Measurements from ENCODE around the gene CP. TPM values are rescaled to one million over a fixed set of nuclear protein-coding genes. Genes with fewer than 3 reads are reported as not detected.
"Not testable (repeated sequence)": the region's sequence is repeated elsewhere in the genome, so short reads cannot be mapped to it uniquely, and the experiment has no call there.

The CP gene
- total RNA-seq, 2 experiments from 2014 or later: not detected

- H3K4me3 Mint-ChIP-seq: no peak overlapping the region
- intact Hi-C loops (cut with DNase I, micrococcal nuclease): no loop called here
- no peaks in the 10 kb centered on the region for H3K9me3 Mint-ChIP-seq (ENCODE audit: low read depth)
- no peaks in the 10 kb centered on the region for H3K36me3 Mint-ChIP-seq (ENCODE audit: low read depth)
- H3K4me1 Mint-ChIP-seq: peaks cover 7% of the 10 kb centered on the region
- DNase-seq (no peak), ATAC-seq (peak; percentile 74)
- H3K27ac Mint-ChIP-seq: no peak overlapping the region
- ChIA-PET CTCF (interaction anchor here (0.6 kb wide), 1 partner anchor 13 kb away, joined by 4 read pairs; no protein-coding TSS in a partner anchor), POLR2A (no interaction called here)
- H3K27me3 Mint-ChIP-seq: peaks cover 13% of the 10 kb centered on the region
Measured at GRCh38 chr3:149203758-149204157, 17.9 kb downstream of the CP start.

- no peak overlapping the region for H3K27ac Mint-ChIP-seq
- ATAC-seq: no peak
- no peaks in the 10 kb centered on the region for H3K36me3 Mint-ChIP-seq (ENCODE audit: low read depth)
- ChIA-PET POLR2A (no interaction called here), CTCF (interaction anchor here (0.9 kb wide), 1 partner anchor 72 kb away, joined by 3 read pairs; no protein-coding TSS in a partner anchor)
- peaks cover 7% of the 10 kb centered on the region for H3K4me1 Mint-ChIP-seq
- no peak for DNase-seq
- intact Hi-C loops (cut with DNase I, micrococcal nuclease): no loop called here
- peaks cover 12% of the 10 kb centered on the region for H3K27me3 Mint-ChIP-seq
- no peak overlapping the region for H3K4me3 Mint-ChIP-seq
- H3K9me3 Mint-ChIP-seq (ENCODE audit: low read depth): no peaks in the 10 kb centered on the region
Measured at GRCh38 chr3:149199474-149199873, 22.2 kb downstream of the CP start.

GRCh38 chr3:149198611-149199010 is 23.0 kb downstream of the CP start:
- no peaks in the 10 kb centered on the region for H3K36me3 Mint-ChIP-seq (ENCODE audit: low read depth)
- CTCF ChIA-PET: no interaction called here
- DNase-seq: no peak

GRCh38 chr3:149197669-149198068 is 24.0 kb downstream of the CP start:
- Mint-ChIP-seq H3K9me3 (ENCODE audit: low read depth) (no peaks in the 10 kb centered on the region), H3K27me3 (peaks cover 10% of the 10 kb centered on the region), H3K27ac (no peak overlapping the region), H3K36me3 (ENCODE audit: low read depth) (no peaks in the 10 kb centered on the region), H3K4me3 (no peak overlapping the region), H3K4me1 (no peaks in the 10 kb centered on the region)
- ChIA-PET POLR2A (no interaction called here), CTCF (no interaction called here)
- intact Hi-C loops (cut with DNase I, micrococcal nuclease): no loop called here
- DNase-seq (no peak), ATAC-seq (no peak)

More at GRCh38 chr3:149198611-149199010, 23.0 kb downstream of the CP start:
- intact Hi-C loops (cut with DNase I, micrococcal nuclease): no loop called here
- POLR2A ChIA-PET: no interaction called here
- no peak overlapping the region for H3K27ac Mint-ChIP-seq
- H3K4me3 Mint-ChIP-seq: no peak overlapping the region
- peaks cover 10% of the 10 kb centered on the region for H3K27me3 Mint-ChIP-seq
- no peaks in the 10 kb centered on the region for H3K9me3 Mint-ChIP-seq (ENCODE audit: low read depth)
- ATAC-seq: no peak
- H3K4me1 Mint-ChIP-seq: peaks cover 2% of the 10 kb centered on the region

GRCh38 chr3:149196805-149197592 is 24.6 kb downstream of the CP start:
- POLR2A ChIA-PET; DNase-seq; ATAC-seq; CTCF ChIA-PET; H3K4me3 Mint-ChIP-seq; intact Hi-C loops (cut with DNase I, micrococcal nuclease); H3K4me1 Mint-ChIP-seq; H3K27ac Mint-ChIP-seq; H3K36me3 Mint-ChIP-seq (ENCODE audit: low read depth); H3K27me3 Mint-ChIP-seq; H3K9me3 Mint-ChIP-seq (ENCODE audit: low read depth): not testable (repeated sequence)

- no peak overlapping the region for H3K27ac Mint-ChIP-seq
- H3K9me3 Mint-ChIP-seq (ENCODE audit: low read depth): no peaks in the 10 kb centered on the region
- H3K36me3 Mint-ChIP-seq (ENCODE audit: low read depth): no peaks in the 10 kb centered on the region
- intact Hi-C loops (cut with DNase I, micrococcal nuclease): no loop called here
- H3K4me1 Mint-ChIP-seq: no peaks in the 10 kb centered on the region
- ATAC-seq (no peak), DNase-seq (no peak)
- POLR2A ChIA-PET: no interaction called here
- CTCF ChIA-PET: interaction anchor here (0.6 kb wide), 2 partner anchors 16 to 668 kb away, joined by 3 read pairs; no protein-coding TSS in a partner anchor
- H3K27me3 Mint-ChIP-seq: peaks cover 10% of the 10 kb centered on the region
- no peak overlapping the region for H3K4me3 Mint-ChIP-seq
Measured at GRCh38 chr3:149195221-149195620, 26.4 kb downstream of the CP start.

GRCh38 chr3:149188494-149188893 is 33.1 kb downstream of the CP start:
- H3K4me3 Mint-ChIP-seq: no peak overlapping the region
- intact Hi-C loops (cut with DNase I, micrococcal nuclease): no loop called here

GRCh38 chr3:149186721-149187120 is 34.9 kb downstream of the CP start:
- Mint-ChIP-seq H3K4me1 (no peaks in the 10 kb centered on the region), H3K9me3 (ENCODE audit: low read depth) (no peaks in the 10 kb centered on the region), H3K36me3 (ENCODE audit: low read depth) (no peaks in the 10 kb centered on the region), H3K4me3 (no peak overlapping the region), H3K27ac (no peak overlapping the region), H3K27me3 (no peaks in the 10 kb centered on the region)
- POLR2A ChIA-PET: no interaction called here
- CTCF ChIA-PET: no interaction called here
- intact Hi-C loops (cut with DNase I, micrococcal nuclease): no loop called here
- no peak for ATAC-seq
- DNase-seq: no peak

More at GRCh38 chr3:149188494-149188893, 33.1 kb downstream of the CP start:
- no peaks in the 10 kb centered on the region for H3K9me3 Mint-ChIP-seq (ENCODE audit: low read depth)
- DNase-seq (no peak), ATAC-seq (no peak)
- no peak overlapping the region for H3K27ac Mint-ChIP-seq
- ChIA-PET POLR2A (no interaction called here), CTCF (no interaction called here)
- H3K4me1 Mint-ChIP-seq: no peaks in the 10 kb centered on the region
- H3K36me3 Mint-ChIP-seq (ENCODE audit: low read depth): no peaks in the 10 kb centered on the region
- H3K27me3 Mint-ChIP-seq: no peaks in the 10 kb centered on the region

- no peaks in the 10 kb centered on the region for H3K36me3 Mint-ChIP-seq (ENCODE audit: low read depth)
- H3K27me3 Mint-ChIP-seq: no peaks in the 10 kb centered on the region
- POLR2A ChIA-PET: no interaction called here
- no peaks in the 10 kb centered on the region for H3K4me1 Mint-ChIP-seq
- H3K9me3 Mint-ChIP-seq (ENCODE audit: low read depth): no peaks in the 10 kb centered on the region
- CTCF ChIA-PET: no interaction called here
- intact Hi-C loops (cut with DNase I, micrococcal nuclease): no loop called here
- no peak overlapping the region for H3K27ac Mint-ChIP-seq
- ATAC-seq: no peak
- no peak for DNase-seq
- no peak overlapping the region for H3K4me3 Mint-ChIP-seq
Measured at GRCh38 chr3:149186219-149186618, 35.4 kb downstream of the CP start.

GRCh38 chr3:149181182-149181581 is 40.4 kb downstream of the CP start:
- peaks cover 5% of the 10 kb centered on the region for H3K36me3 Mint-ChIP-seq (ENCODE audit: low read depth)
- no peak for DNase-seq
- intact Hi-C loops (cut with DNase I, micrococcal nuclease): no loop called here
- H3K4me3 Mint-ChIP-seq: no peak overlapping the region
- POLR2A ChIA-PET: no interaction called here
- H3K4me1 Mint-ChIP-seq: no peaks in the 10 kb centered on the region
- H3K27me3 Mint-ChIP-seq: no peaks in the 10 kb centered on the region
- no peaks in the 10 kb centered on the region for H3K9me3 Mint-ChIP-seq (ENCODE audit: low read depth)
- CTCF ChIA-PET: no interaction called here
- no peak for ATAC-seq
- H3K27ac Mint-ChIP-seq: no peak overlapping the region

- intact Hi-C loops (cut with DNase I, micrococcal nuclease): no loop called here
- ChIA-PET POLR2A (no interaction called here), CTCF (interaction anchor here (0.7 to 0.8 kb wide), 2 partner anchors 15 to 540 kb away, joined by 3 read pairs; no protein-coding TSS in a partner anchor)
- no peaks in the 10 kb centered on the region for H3K27me3 Mint-ChIP-seq
- no peak overlapping the region for H3K4me3 Mint-ChIP-seq
- DNase-seq (no peak), ATAC-seq (no peak)
- no peaks in the 10 kb centered on the region for H3K9me3 Mint-ChIP-seq (ENCODE audit: low read depth)
- peaks cover 7% of the 10 kb centered on the region for H3K36me3 Mint-ChIP-seq (ENCODE audit: low read depth)
- no peak overlapping the region for H3K27ac Mint-ChIP-seq
- peaks cover under 1% of the 10 kb centered on the region for H3K4me1 Mint-ChIP-seq
Measured at GRCh38 chr3:149180057-149180573, 41.5 kb downstream of the CP start.

- no peak for ATAC-seq
- intact Hi-C loops (cut with DNase I, micrococcal nuclease): no loop called here
- ChIA-PET POLR2A (no interaction called here), CTCF (interaction anchor here (0.7 to 0.8 kb wide), 2 partner anchors 12 to 16 kb away, joined by 3 read pairs; no protein-coding TSS in a partner anchor)
- Mint-ChIP-seq H3K36me3 (ENCODE audit: low read depth) (peaks cover 8% of the 10 kb centered on the region), H3K4me1 (peaks cover 6% of the 10 kb centered on the region), H3K27ac (no peak overlapping the region), H3K4me3 (no peak overlapping the region), H3K9me3 (ENCODE audit: low read depth) (no peaks in the 10 kb centered on the region), H3K27me3 (no peaks in the 10 kb centered on the region)
- DNase-seq: no peak
Measured at GRCh38 chr3:149179220-149179619, 42.4 kb downstream of the CP start.

Measured in activated CD4-positive, alpha-beta T cell treated with anti-CD3 and anti-CD28 coated beads for 36 hours (primary cell).